Right ventricle myocardium inferior (tissue), 1 donor: ENCODE results near the gene COLGALT1. TPM values are rescaled to one million over a fixed set of nuclear protein-coding genes. Genes with fewer than 3 reads are reported as not detected.
A peak's percentile ranks its signal among the peaks of the same experiment; 100 is the strongest.

Source experiments
- ATAC-seq: fragments of 200-7000 bp; cut with Tn5 transposase; one replicate; pipeline ENCODE4 v1.9.1; 2020; ENCODE audit warnings: mild to moderate bottlenecking, moderate library complexity
- DNase-seq: peaks from one replicate; pipeline ENCODE4 v3.0.0; 2021; ENCODE audit errors: missing footprints
- intact Hi-C: fragments of 100-400 bp; cut with DNase I; formaldehyde crosslinking; loops from one replicate; pipeline ENCODE4 v1.11.0; 2022
- total RNA-seq: library from RNA; stranded (reverse); fragmentation: NEBNext Ultra II Directional; extraction: Animal tissue kit (Norgen Biotek cat#: 25700); gene quantifications from one replicate; pipeline ENCODE4 v1.2.1, GENCODE V29; 2021
- donor health status: DM: no; HTN: yes; CAD: no; lungs with severe emphysema.

The COLGALT1 gene
- total RNA-seq, 1 donor from 2014 or later: 35.5 TPM

- intact Hi-C loops: no loop called here
- no peak for DNase-seq
- ATAC-seq: no peak
These were observed 25.9 kb upstream of the COLGALT1 start for GRCh38 chr19:17529239-17530158.

GRCh38 chr19:17530586-17530985 lies 24.9 kb upstream of the COLGALT1 start:
- ATAC-seq (no peak), DNase-seq (no peak)
- intact Hi-C loops: no loop called here

- no peak for DNase-seq
- intact Hi-C loops: no loop called here
- no peak for ATAC-seq
These were observed 23.3 kb upstream of the COLGALT1 start for GRCh38 chr19:17532116-17532515.

- peak; percentile 57 for DNase-seq
- no peak for ATAC-seq
- intact Hi-C loops: no loop called here
These were observed 22.9 kb upstream of the COLGALT1 start for GRCh38 chr19:17532557-17532956.

- ATAC-seq: no peak
- intact Hi-C loops: no loop called here
- no peak for DNase-seq
These were observed 20.7 kb upstream of the COLGALT1 start for GRCh38 chr19:17534767-17535166.

- no peak for DNase-seq
- intact Hi-C loops: no loop called here
- ATAC-seq: no peak
These were observed 18.5 kb upstream of the COLGALT1 start for GRCh38 chr19:17536955-17537354.

- DNase-seq: no peak
- intact Hi-C loops: loop anchor here (2.0 kb wide), 1 partner anchor 36 kb away; no protein-coding TSS in a partner anchor
- ATAC-seq: peak; percentile 5
These were observed 16.7 kb upstream of the COLGALT1 start for GRCh38 chr19:17538684-17539237.

GRCh38 chr19:17539238-17540117 lies 16.0 kb upstream of the COLGALT1 start:
- intact Hi-C loops: loop anchor here (2.0 kb wide), 1 partner anchor 35 kb away; no protein-coding TSS in a partner anchor

GRCh38 chr19:17540174-17540573 lies 15.3 kb upstream of the COLGALT1 start:
- DNase-seq: peak; percentile 71
- intact Hi-C loops: no loop called here
- no peak for ATAC-seq

More at GRCh38 chr19:17539238-17540117, 16.0 kb upstream of the COLGALT1 start:
- ATAC-seq (peak; percentile 89), DNase-seq (peak; percentile 98)

GRCh38 chr19:17541184-17541759 lies 14.2 kb upstream of the COLGALT1 start:
- DNase-seq (peak; percentile 1), ATAC-seq (no peak)
- intact Hi-C loops: no loop called here

- DNase-seq: peak; percentile 60
- intact Hi-C loops: no loop called here
- no peak for ATAC-seq
These were observed 13.4 kb upstream of the COLGALT1 start for GRCh38 chr19:17542042-17542441.

- DNase-seq (peak; percentile 60), ATAC-seq (no peak)
These were observed 12.5 kb upstream of the COLGALT1 start for GRCh38 chr19:17542793-17543582.

GRCh38 chr19:17543986-17544385 lies 11.5 kb upstream of the COLGALT1 start:
- ATAC-seq (no peak), DNase-seq (no peak)
- intact Hi-C loops: no loop called here

More at GRCh38 chr19:17542793-17543582, 12.5 kb upstream of the COLGALT1 start:
- intact Hi-C loops: no loop called here

GRCh38 chr19:17544418-17544817 lies 11.0 kb upstream of the COLGALT1 start:
- DNase-seq: peak; percentile 58
- intact Hi-C loops: no loop called here
- ATAC-seq: no peak

- intact Hi-C loops: no loop called here
- DNase-seq (no peak), ATAC-seq (no peak)
These were observed 7.3 kb upstream of the COLGALT1 start for GRCh38 chr19:17548145-17548544.

- no peak for ATAC-seq
- intact Hi-C loops: no loop called here
- no peak for DNase-seq
These were observed 6.2 kb upstream of the COLGALT1 start for GRCh38 chr19:17549085-17549740.

GRCh38 chr19:17550076-17550667 lies 5.3 kb upstream of the COLGALT1 start:
- DNase-seq: no peak
- intact Hi-C loops: no loop called here
- ATAC-seq: no peak
